IMR-90 (cell line): ENCODE data around the gene GTF2F2. TPM values are rescaled to one million over a fixed set of nuclear protein-coding genes. Genes with fewer than 3 reads are reported as not detected.

ENCODE experiments used
- ATAC-seq: fragments of 200-7000 bp; cut with Tn5 transposase; 2 replicates; pipeline ENCODE4 v1.9.1; 2020; ENCODE audit warnings: low read depth, mild to moderate bottlenecking, moderate library complexity
- Bru-seq: library from RNA; stranded (reverse); fragments of 400-500 nt; gene quantifications from one replicate; lab custom pipeline; 2021; lab: Mats Ljungman, UMichigan
- BruChase-seq, 2 experiments: library from RNA; stranded (reverse); fragments of 400-500 nt; gene quantifications; one replicate each; lab custom pipeline; 2021; lab: Mats Ljungman, UMichigan
- BruUV-seq: library from RNA; stranded (reverse); fragments of 400-500 nt; replicated peaks from 2 replicates; lab custom pipeline; 2021; lab: Mats Ljungman, UMichigan
- CTCF ChIA-PET: fragments of 300-600 bp; formaldehyde crosslinking; extraction: SDS; loops from one replicate; lab custom pipeline; 2021; ENCODE audit warnings: antibody characterized with exemption; lab: Yijun Ruan, JAX
- POLR2A ChIA-PET: fragments of 300-600 bp; sonication (Branson Sonifier 250); formaldehyde crosslinking; loops from one replicate; lab custom pipeline; 2022; ENCODE audit warnings: antibody characterized with exemption; ENCODE audit not compliant: unreplicated experiment; lab: Charles Lee
- DNase-seq: peaks from one replicate; pipeline ENCODE4 v3.0.0; 2013
- H2AFZ ChIP-seq: replicated peaks from 2 replicates; pipeline ENCODE3; 2013; ENCODE audit warnings: low read length, mild to moderate bottlenecking; ENCODE audit not compliant: poor library complexity
- H2AK5ac ChIP-seq: 2 replicates; pipeline ENCODE4 v1.6.1; 2013; ENCODE audit warnings: low read depth, low read length, inconsistent platforms
- H2AK9ac ChIP-seq: replicated peaks from 2 replicates; pipeline ENCODE3; 2013; ENCODE audit warnings: mild to moderate bottlenecking, low read depth, low read length, moderate library complexity; ENCODE audit not compliant: poor library complexity
- H2BK120ac ChIP-seq: 2 replicates; pipeline ENCODE4 v1.6.1; 2013; ENCODE audit warnings: low read depth, low read length, inconsistent platforms
- H2BK15ac ChIP-seq: 3 replicates; pipeline ENCODE4 v1.6.1; 2013; ENCODE audit warnings: low read depth, low read length, inconsistent platforms
- H2BK20ac ChIP-seq: 2 replicates; pipeline ENCODE4 v1.6.1; 2013; ENCODE audit warnings: low read depth, mild to moderate bottlenecking, inconsistent platforms, low read length, moderate library complexity
- H2BK5ac ChIP-seq: 2 replicates; pipeline ENCODE4 v1.6.1; 2013; ENCODE audit warnings: mild to moderate bottlenecking, low read depth, low read length, inconsistent platforms; ENCODE audit not compliant: poor library complexity, severe bottlenecking
- H3K14ac ChIP-seq: replicated peaks from 2 replicates; pipeline ENCODE4 v1.6.1; 2013; ENCODE audit warnings: low read depth, low read length, inconsistent platforms
- H3K18ac ChIP-seq: 2 replicates; pipeline ENCODE4 v1.6.1; 2013; ENCODE audit warnings: low read depth, low read length, control low read depth
- H3K23ac ChIP-seq: 2 replicates; pipeline ENCODE4 v1.6.1; 2013; ENCODE audit warnings: low read depth, low read length, inconsistent platforms
- H3K27ac ChIP-seq: 2 replicates; pipeline ENCODE4 v1.5.1; 2013; ENCODE audit warnings: mild to moderate bottlenecking, control low read depth, low read length; ENCODE audit not compliant: insufficient read depth
- H3K27me3 ChIP-seq: 2 replicates; pipeline ENCODE4 v1.6.1; 2013; ENCODE audit warnings: low read length; ENCODE audit not compliant: control insufficient read depth, insufficient read depth
- H3K36me3 ChIP-seq: 2 replicates; pipeline ENCODE4 v1.6.1; 2013; ENCODE audit warnings: low read length, mixed read lengths; ENCODE audit not compliant: control insufficient read depth, insufficient read depth
- H3K4ac ChIP-seq: 2 replicates; pipeline ENCODE4 v1.6.1; 2013; ENCODE audit warnings: low read depth, low read length, inconsistent platforms
- H3K4me1 ChIP-seq: 2 replicates; pipeline ENCODE4 v1.6.1; 2013; ENCODE audit warnings: low read length, mixed read lengths; ENCODE audit not compliant: control insufficient read depth, insufficient read depth
- H3K4me2 ChIP-seq: 2 replicates; pipeline ENCODE4 v1.6.1; 2013; ENCODE audit warnings: low read depth, mild to moderate bottlenecking, control low read depth, low read length, moderate library complexity
- H3K4me3 ChIP-seq: 2 replicates; pipeline ENCODE4 v1.5.1; 2013; ENCODE audit warnings: low read depth, mild to moderate bottlenecking, control low read depth, low read length, moderate library complexity; ENCODE audit not compliant: insufficient read depth
- H3K56ac ChIP-seq: 2 replicates; pipeline ENCODE4 v1.6.1; 2013; ENCODE audit warnings: low read length, inconsistent platforms; ENCODE audit not compliant: insufficient read depth; ENCODE audit errors: extremely low read depth
- H3K79me1 ChIP-seq, 2 experiments: 2 replicates each; pipeline ENCODE4 v1.6.1; 2013; ENCODE audit warnings: low read length in 2 of 2, inconsistent platforms in 1 of 2, low read depth in 1 of 2
- H3K9ac ChIP-seq: 2 replicates; pipeline ENCODE4 v1.6.1; 2013; ENCODE audit warnings: low read depth, low read length, control low read depth
- H3K9me1 ChIP-seq: 2 replicates; pipeline ENCODE4 v1.6.1; 2013; ENCODE audit warnings: low read length, inconsistent platforms; ENCODE audit not compliant: insufficient read depth
- H3K9me3 ChIP-seq: 2 replicates; pipeline ENCODE4 v1.6.1; 2013; ENCODE audit warnings: low read length; ENCODE audit not compliant: control insufficient read depth, insufficient read depth
- H4K20me1 ChIP-seq: 2 replicates; pipeline ENCODE4 v1.6.1; 2013; ENCODE audit warnings: low read length, inconsistent platforms; ENCODE audit not compliant: insufficient read depth
- H4K5ac ChIP-seq: 2 replicates; pipeline ENCODE4 v1.6.1; 2013; ENCODE audit warnings: mild to moderate bottlenecking, low read depth, low read length, control low read depth
- H4K8ac ChIP-seq, 2 experiments: 2 replicates each; pipeline ENCODE4 v1.6.1; 2013; ENCODE audit warnings: low read depth in 2 of 2, low read length in 2 of 2, control low read depth in 1 of 2, inconsistent platforms in 1 of 2
- H4K91ac ChIP-seq: 2 replicates; pipeline ENCODE4 v1.6.1; 2013; ENCODE audit warnings: low read depth, low read length, inconsistent platforms; ENCODE audit not compliant: insufficient read depth
- BHLHE40 ChIP-seq: fragments of 150-350 bp; IDR thresholded peaks from 2 replicates; pipeline ENCODE4 v1.6.1; 2016; ENCODE audit warnings: mild to moderate bottlenecking, low read depth, low read length
- CEBPB ChIP-seq: IDR thresholded peaks from 2 replicates; pipeline ENCODE4 v1.6.1; 2012; ENCODE audit warnings: low read depth, low read length, improper control_type of control experiment
- CHD1 ChIP-seq: IDR thresholded peaks from 2 replicates; pipeline ENCODE4 v1.6.1; 2012; ENCODE audit warnings: low read depth, low read length, improper control_type of control experiment
- FOS ChIP-seq: fragments of 150-350 bp; IDR thresholded peaks from 2 replicates; pipeline ENCODE4 v1.6.1; 2016; ENCODE audit warnings: low read depth, low read length
- MAZ ChIP-seq: IDR thresholded peaks from 2 replicates; pipeline ENCODE4 v1.6.1; 2012; ENCODE audit warnings: low read depth, mild to moderate bottlenecking, low read length, improper control_type of control experiment, moderate library complexity, borderline replicate concordance
- MXI1 ChIP-seq: IDR thresholded peaks from 2 replicates; pipeline ENCODE4 v1.6.1; 2012; ENCODE audit warnings: low read depth, mild to moderate bottlenecking, low read length, moderate library complexity, borderline replicate concordance
- POLR2A ChIP-seq: IDR thresholded peaks from 2 replicates; pipeline ENCODE4 v1.6.1; 2012; ENCODE audit warnings: mild to moderate bottlenecking, low read depth, low read length
- RCOR1 ChIP-seq: IDR thresholded peaks from 2 replicates; pipeline ENCODE4 v1.6.1; 2012; ENCODE audit warnings: mild to moderate bottlenecking, low read length, improper control_type of control experiment; ENCODE audit not compliant: insufficient replicate concordance
- RFX5 ChIP-seq: IDR thresholded peaks from 2 replicates; pipeline ENCODE4 v1.8.0; 2012; ENCODE audit warnings: low read depth, mild to moderate bottlenecking, low read length, moderate library complexity
- USF2 ChIP-seq: fragments of 150-350 bp; IDR thresholded peaks from 2 replicates; pipeline ENCODE4 v1.6.1; 2017; ENCODE audit warnings: mild to moderate bottlenecking, antibody characterized with exemption, low read length, low read depth
- WGBS, 2 experiments: methylation state at CpG; one replicate each; pipeline versions ENCODE4 v1.1.5 to v1.1.7; 2013; ENCODE audit warnings: missing lambda C conversion rate in 2 of 2; ENCODE audit not compliant: insufficient read length in 1 of 2; ENCODE audit errors: extremely low coverage in 2 of 2; 5-methylcytosine and 5-hydroxymethylcytosine counted together
- dilution Hi-C: fragments of 300-500 bp; cut with HindIII; formaldehyde crosslinking; loops from one replicate; pipeline ENCODE4 v1.14.3; 2018; ENCODE audit warnings: low sequenced_read_pairs; ENCODE audit not compliant: unreplicated experiment
- in situ Hi-C: fragments of 300-500 bp; cut with MboI; formaldehyde crosslinking; loops from 3 replicates; pipeline ENCODE4 v1.14.3; 2019; ENCODE audit warnings: low sequenced_read_pairs, inconsistent platforms, mixed read lengths
- intact Hi-C: fragments of 100-400 bp; cut with micrococcal nuclease; formaldehyde crosslinking; loops from 2 replicates; pipeline ENCODE4 v1.10.0; 2022
- long read RNA-seq: library from polyadenylated mRNA; unstranded; transcript quantifications from one replicate; pipeline ENCODE4 v2.0.0, GENCODE V29; 2021; ENCODE audit not compliant: unreplicated experiment
- polyA plus RNA-seq, 3 experiments: library from polyadenylated mRNA; depleted of rRNA; stranded (reverse); fragments of >200 nt; gene quantifications; 2 replicates each; pipeline ENCODE4 v1.2.3, GENCODE V29; 2012; ENCODE audit warnings: low replicate concordance in 1 of 3
- total RNA-seq: library from RNA; depleted of rRNA; stranded (reverse); fragments of >200 nt; gene quantifications from 2 replicates; pipeline ENCODE4 v1.2.3, GENCODE V29; 2012; rRNA removed

The GTF2F2 gene
- 16.5 and 35.6 TPM in 2 replicates for total RNA-seq
- polyA plus RNA-seq (2012; rRNA removed) = 19.2 and 21.0 TPM in 2 replicates
- polyA plus RNA-seq (2012; cell fraction: cytosol; rRNA removed) = 5.5 and 7.9 TPM in 2 replicates
- polyA plus RNA-seq (2012; cell fraction: nucleus; rRNA removed; ENCODE audit: low replicate concordance) = 2.6 and 9.0 TPM in 2 replicates
- percentile 93 among the genes with signal in this experiment for Bru-seq, nascent RNA
- BruChase-seq, experiment 1, labeled RNA remaining after a 6-hour chase = percentile 89 among the genes with signal in this experiment
- BruChase-seq, experiment 2, labeled RNA remaining after a 2-hour chase = percentile 84 among the genes with signal in this experiment
- long read RNA-seq, transcript GTF2F2-201 (8 exons, 2,239 nt) = major isoform, 42 of 68 reads
- long read RNA-seq, partial matches to known transcripts = 12 of 68 reads
- long read RNA-seq, other reads (novel, unspliced or antisense) = 14 of 68 reads

- H3K56ac ChIP-seq = peak within 1 kb of the TSS; percentile 99
- peaks cover 9% of the 10 kb centered on the region for H3K9me1 ChIP-seq
- DNase-seq = peak; percentile 90
- H3K4ac ChIP-seq = peak within 1 kb of the TSS; percentile 96
- H3K23ac ChIP-seq = peak within 1 kb of the TSS; percentile 98
- H4K5ac ChIP-seq = peak within 1 kb of the TSS; percentile 79
- peak within 1 kb of the TSS; percentile 85 for H4K91ac ChIP-seq
- dilution Hi-C loops (no loop called here), intact Hi-C loops (loop anchor here (1.0 to 10.0 kb wide), 4 partner anchors 65 to 161 kb away; no protein-coding TSS in a partner anchor), in situ Hi-C loops (no loop called here)
- BruUV-seq = no TSS peak
- peak within 1 kb of the TSS; percentile 95 for H3K4me2 ChIP-seq
- H3K9me3 ChIP-seq = no peaks in the 10 kb centered on the region
- H2AK9ac ChIP-seq = peak within 1 kb of the TSS; percentile 85
- no peaks in the 10 kb centered on the region for H3K27me3 ChIP-seq
- H2BK120ac ChIP-seq = peak within 1 kb of the TSS; percentile 86
- TF ChIP-seq MAZ = no peak
- peak; percentile 72 for TF ChIP-seq POLR2A
- TF ChIP-seq RFX5 = no peak
- no peak for TF ChIP-seq RCOR1
- TF ChIP-seq MXI1 = peak; percentile 73; the same call in 1 of the 2 replicates
- TF ChIP-seq FOS = no peak
- no peak; the same call in 1 of the 2 replicates for TF ChIP-seq CEBPB
- TF ChIP-seq USF2 = no peak
- TF ChIP-seq CHD1 = no peak
- TF ChIP-seq BHLHE40 = no peak
- H4K8ac ChIP-seq = peak within 1 kb of the TSS; percentile 94 to 96
- H3K27ac ChIP-seq = peak within 1 kb of the TSS; percentile 87
- H3K14ac ChIP-seq = peak within 1 kb of the TSS; percentile 99
- peak within 1 kb of the TSS; percentile 76 for H2AK5ac ChIP-seq
- peak within 1 kb of the TSS; percentile 96 for H2BK5ac ChIP-seq
- peak within 1 kb of the TSS; percentile 72 for H2BK20ac ChIP-seq
- peak within 1 kb of the TSS; percentile 86 for H3K18ac ChIP-seq
- 0% methylated on average over 42 of the region's 53 CpGs; no CpG with 5 or more reads in 1 of the 2 experiments for WGBS, 2 experiments
- H2AFZ ChIP-seq = peak within 1 kb of the TSS; percentile 93
- H4K20me1 ChIP-seq = peaks cover 6% of the 10 kb centered on the region; the same call in 1 of the 2 replicates
- ChIA-PET POLR2A (interaction anchor here (0.6 to 1.1 kb wide), 4 partner anchors 13 to 87 kb away, joined by 3 to 4 read pairs (median 3); no protein-coding TSS in a partner anchor), CTCF (interaction anchor here (0.6 to 0.7 kb wide), 4 partner anchors 23 to 221 kb away, joined by 3 to 5 read pairs (median 4); no protein-coding TSS in a partner anchor)
- H3K4me1 ChIP-seq = peaks cover 5% of the 10 kb centered on the region
- H3K9ac ChIP-seq = peak within 1 kb of the TSS; percentile 94
- peak within 1 kb of the TSS; percentile 88 for H2BK15ac ChIP-seq
- peaks cover 3% of the 10 kb centered on the region; the same call in 1 of the 2 replicates for H3K36me3 ChIP-seq
- peak; percentile 89 for ATAC-seq
- H3K4me3 ChIP-seq = peak within 1 kb of the TSS; percentile 70
- H3K79me1 ChIP-seq = peaks cover 4 to 45% of the 10 kb centered on the region in 2 experiments; a peak in 3 of 4 replicates
Observed at GRCh38 chr13:45119991-45120864, at the start of gene GTF2F2. TSS of gene GTF2F2 (plus strand) at chr13:45120510. CDS start at chr13:45120656, 146 bp downstream.
